ENCODE measurements around the gene KCNK6. TPM values are rescaled to one million over a fixed set of nuclear protein-coding genes. Genes with fewer than 3 reads are reported as not detected.

Gene KCNK6
- total and polyA plus RNA-seq, 4 donors: 3.0 to 10.8 (median 8.5) TPM

GRCh38 chr19:38376576-38376975, 56.9 kb downstream of the KCNK6 start:
- DNase-seq: no peak
- Histone ChIP-seq H3K27me3 (ENCODE audit: control insufficient read depth in 3 of 3, insufficient read depth in 3 of 3, low read length in 2 of 3) (no peaks in the 10 kb centered on the region), H3K9ac (ENCODE audit: insufficient read depth in 1 of 2, low read length in 2 of 2) (peak overlapping the region in 1 of 2 donors; percentile 28), H3K4me1 (ENCODE audit: control insufficient read depth in 5 of 5, insufficient read depth in 5 of 5, low read length in 5 of 5) (peaks cover 5 to 14% (median 9%) of the 10 kb centered on the region in 5 donors), H3K9me3 (ENCODE audit: control insufficient read depth in 4 of 4, insufficient read depth in 3 of 4, low read length in 3 of 4) (peaks cover 0 to 3% (median 0%) of the 10 kb centered on the region in 4 donors), H3K36me3 (ENCODE audit: control insufficient read depth in 4 of 4, insufficient read depth in 4 of 4, low read length in 4 of 4) (peaks cover 13 to 32% (median 21%) of the 10 kb centered on the region in 4 donors), H3K4me3 (no peak overlapping the region), H3K27ac (ENCODE audit: low read depth in 1 of 2, low read length in 1 of 2) (peak overlapping the region in 1 of 2 donors; percentile 36)
- no peak for TF ChIP-seq CTCF (IDR thresholded peaks at IDR 0.05; ENCODE audit: control extremely low read depth, extremely low read depth)
- ATAC-seq (ENCODE audit: insufficient read depth, low FRiP score): no peak
- 90 to 96% methylated on average over 3 of the region's 3 CpGs for WGBS, 2 donors

GRCh38 chr19:38377052-38377451, 57.4 kb downstream of the KCNK6 start:
- no peak for TF ChIP-seq CTCF (IDR thresholded peaks at IDR 0.05; ENCODE audit: control extremely low read depth, extremely low read depth)
- Histone ChIP-seq H3K4me3 (no peak overlapping the region), H3K27me3 (ENCODE audit: control insufficient read depth in 3 of 3, insufficient read depth in 3 of 3, low read length in 2 of 3) (no peaks in the 10 kb centered on the region), H3K36me3 (ENCODE audit: control insufficient read depth in 4 of 4, insufficient read depth in 4 of 4, low read length in 4 of 4) (peaks cover 18 to 36% (median 23%) of the 10 kb centered on the region in 4 donors), H3K4me1 (ENCODE audit: control insufficient read depth in 5 of 5, insufficient read depth in 5 of 5, low read length in 5 of 5) (peaks cover 5 to 14% (median 9%) of the 10 kb centered on the region in 5 donors), H3K27ac (ENCODE audit: low read depth in 1 of 2, low read length in 1 of 2) (no peak overlapping the region), H3K9me3 (ENCODE audit: control insufficient read depth in 4 of 4, insufficient read depth in 3 of 4, low read length in 3 of 4) (peaks cover 0 to 5% (median 0%) of the 10 kb centered on the region in 4 donors), H3K9ac (ENCODE audit: insufficient read depth in 1 of 2, low read length in 2 of 2) (no peak overlapping the region)
- ATAC-seq (ENCODE audit: insufficient read depth, low FRiP score): no peak
- 97 to 99% methylated on average over 4 of the region's 4 CpGs for WGBS, 2 donors
- DNase-seq: no peak

GRCh38 chr19:38378866-38379265, 59.2 kb downstream of the KCNK6 start:
- peaks cover 5 to 14% (median 7%) of the 10 kb centered on the region in 5 donors for H3K4me1 ChIP-seq (ENCODE audit: control insufficient read depth in 5 of 5, insufficient read depth in 5 of 5, low read length in 5 of 5)
- no peak for ATAC-seq (ENCODE audit: insufficient read depth, low FRiP score)
- peaks cover 0 to 13% (median 0%) of the 10 kb centered on the region in 4 donors for H3K9me3 ChIP-seq (ENCODE audit: control insufficient read depth in 4 of 4, insufficient read depth in 3 of 4, low read length in 3 of 4)
- no peak overlapping the region for H3K9ac ChIP-seq (ENCODE audit: insufficient read depth in 1 of 2, low read length in 2 of 2)
- H3K27ac ChIP-seq (ENCODE audit: low read depth in 1 of 2, low read length in 1 of 2): no peak overlapping the region
- TF ChIP-seq CTCF (IDR thresholded peaks at IDR 0.05; ENCODE audit: control extremely low read depth, extremely low read depth): no peak
- 97 to 98% methylated on average over 10 of the region's 10 CpGs for WGBS, 2 donors
- no peak for DNase-seq
- H3K4me3 ChIP-seq: no peak overlapping the region
- H3K36me3 ChIP-seq (ENCODE audit: control insufficient read depth in 4 of 4, insufficient read depth in 4 of 4, low read length in 4 of 4): peaks cover 31 to 53% (median 32%) of the 10 kb centered on the region in 4 donors
- H3K27me3 ChIP-seq (ENCODE audit: control insufficient read depth in 3 of 3, insufficient read depth in 3 of 3, low read length in 2 of 3): peaks cover 0 to 2% (median under 1%) of the 10 kb centered on the region in 3 donors

- 94 to 95% methylated on average over 9 of the region's 9 CpGs for WGBS, 2 donors
- no peak overlapping the region for H3K27ac ChIP-seq (ENCODE audit: low read depth in 1 of 2, low read length in 1 of 2)
- H3K36me3 ChIP-seq (ENCODE audit: control insufficient read depth in 4 of 4, insufficient read depth in 4 of 4, low read length in 4 of 4): peaks cover 31 to 60% (median 34%) of the 10 kb centered on the region in 4 donors
Measured at GRCh38 chr19:38381138-38381537, 61.5 kb downstream of the KCNK6 start.

More at GRCh38 chr19:38381138-38381537, 61.5 kb downstream of the KCNK6 start:
- Histone ChIP-seq H3K4me1 (ENCODE audit: control insufficient read depth in 5 of 5, insufficient read depth in 5 of 5, low read length in 5 of 5) (peaks cover 0 to 10% (median 5%) of the 10 kb centered on the region in 5 donors), H3K9ac (ENCODE audit: insufficient read depth in 1 of 2, low read length in 2 of 2) (no peak overlapping the region), H3K4me3 (no peak overlapping the region), H3K9me3 (ENCODE audit: control insufficient read depth in 4 of 4, insufficient read depth in 3 of 4, low read length in 3 of 4) (peaks cover 0 to 18% (median 0%) of the 10 kb centered on the region in 4 donors), H3K27me3 (ENCODE audit: control insufficient read depth in 3 of 3, insufficient read depth in 3 of 3, low read length in 2 of 3) (peaks cover 0 to 21% (median 11%) of the 10 kb centered on the region in 3 donors)
- no peak for TF ChIP-seq CTCF (IDR thresholded peaks at IDR 0.05; ENCODE audit: control extremely low read depth, extremely low read depth)
- no peak for ATAC-seq (ENCODE audit: insufficient read depth, low FRiP score)
- no peak for DNase-seq

Data from lung (tissue), 12 donors.